Thoracic aorta (tissue), 2 donors: Measurements from ENCODE around the gene RNF141. TPM values are rescaled to one million over a fixed set of nuclear protein-coding genes. Genes with fewer than 3 reads are reported as not detected.

ENCODE experiments used
- ATAC-seq: fragments of 150-250 bp; one replicate; pipeline ENCODE4 v1.8.0; 2017; ENCODE audit warnings: low read depth; ENCODE audit not compliant: insufficient number of reproducible peaks, low FRiP score
- DNase-seq: peaks from one replicate; pipeline ENCODE4 v3.0.0-alpha.2; 2020; ENCODE audit warnings: low spot score
- H3K27ac ChIP-seq, 2 donors: fragments of 200-600 bp; sonication (generic); 1 replicate in 1 of 2; 2 replicates in 1 of 2; pipeline ENCODE4 v1.5.1; 2016; ENCODE audit warnings: mild to moderate bottlenecking in 2 of 2, moderate library complexity in 2 of 2
- H3K27me3 ChIP-seq: fragments of 200-600 bp; sonication (generic); replicated peaks from 2 replicates; pipeline ENCODE4 v1.6.0; 2016; ENCODE audit warnings: mild to moderate bottlenecking; ENCODE audit not compliant: insufficient read depth
- H3K36me3 ChIP-seq: fragments of 200-600 bp; sonication (generic); one replicate; pipeline ENCODE4 v1.5.1; 2016
- H3K4me1 ChIP-seq, 2 donors: fragments of 200-600 bp; sonication (generic); 1 replicate in 1 of 2; 2 replicates in 1 of 2; pipeline versions ENCODE4 v1.5.1 to v1.6.0; 2016; ENCODE audit warnings: low read depth in 2 of 2, mild to moderate bottlenecking in 1 of 2; ENCODE audit not compliant: control insufficient read depth in 1 of 2
- H3K4me3 ChIP-seq: fragments of 200-600 bp; sonication (generic); 2 replicates; pipeline ENCODE4 v1.5.1; 2016; ENCODE audit warnings: mild to moderate bottlenecking
- H3K9me3 ChIP-seq: fragments of 200-600 bp; sonication (generic); 2 replicates; pipeline ENCODE4 v1.5.1; 2016
- CTCF ChIP-seq: fragments of 200-600 bp; sonication (generic); IDR thresholded peaks from one replicate; pipeline ENCODE4 v1.5.1; 2019; ENCODE audit warnings: antibody characterized with exemption
- total RNA-seq, 2 donors: library from RNA; depleted of rRNA; stranded (reverse); fragments of >200 nt; gene quantifications; one replicate each; pipeline versions ENCODE4 v1.1.0 to v1.2.3, GENCODE V29; 2016

The RNF141 gene
- total RNA-seq, 2 donors from 2014 or later: 37.3 to 47.2 TPM

GRCh38 chr11:10498022-10498400 lies 43.0 kb downstream of the RNF141 start:
- DNase-seq: no peak

GRCh38 chr11:10497371-10498021 lies 43.5 kb downstream of the RNF141 start:
- no peaks in the 10 kb centered on the region for H3K4me1 ChIP-seq
- no peaks in the 10 kb centered on the region for H3K9me3 ChIP-seq
- DNase-seq: no peak
- peaks cover 3% of the 10 kb centered on the region for H3K36me3 ChIP-seq
- no peak overlapping the region for H3K27ac ChIP-seq
- TF ChIP-seq CTCF: no peak
- ATAC-seq: no peak
- H3K4me3 ChIP-seq: no peak overlapping the region
- no peaks in the 10 kb centered on the region for H3K27me3 ChIP-seq

More at GRCh38 chr11:10498022-10498400, 43.0 kb downstream of the RNF141 start:
- no peak overlapping the region for H3K27ac ChIP-seq
- no peaks in the 10 kb centered on the region for H3K9me3 ChIP-seq
- ATAC-seq: no peak
- H3K36me3 ChIP-seq: peaks cover 3% of the 10 kb centered on the region
- TF ChIP-seq CTCF: no peak
- H3K4me1 ChIP-seq: no peaks in the 10 kb centered on the region
- H3K4me3 ChIP-seq: no peak overlapping the region
- H3K27me3 ChIP-seq: no peaks in the 10 kb centered on the region

- H3K27ac ChIP-seq: no peak overlapping the region
- TF ChIP-seq CTCF: no peak
- DNase-seq (no peak), ATAC-seq (no peak)
- no peaks in the 10 kb centered on the region for H3K9me3 ChIP-seq
- H3K27me3 ChIP-seq: no peaks in the 10 kb centered on the region
- H3K4me1 ChIP-seq: peaks cover 0 to 1% of the 10 kb centered on the region in 2 donors
- H3K36me3 ChIP-seq: peaks cover 3% of the 10 kb centered on the region
- no peak overlapping the region for H3K4me3 ChIP-seq
Measured at GRCh38 chr11:10496296-10496936, 44.6 kb downstream of the RNF141 start.

- TF ChIP-seq CTCF: no peak
Measured at GRCh38 chr11:10495464-10495786, 45.6 kb downstream of the RNF141 start.

GRCh38 chr11:10494636-10495463 lies 46.1 kb downstream of the RNF141 start:
- peaks cover 6 to 17% of the 10 kb centered on the region in 2 donors for H3K4me1 ChIP-seq
- DNase-seq: no peak
- no peaks in the 10 kb centered on the region for H3K27me3 ChIP-seq
- ATAC-seq: no peak
- no peak for TF ChIP-seq CTCF
- no peak overlapping the region for H3K4me3 ChIP-seq
- H3K27ac ChIP-seq: no peak overlapping the region
- no peaks in the 10 kb centered on the region for H3K36me3 ChIP-seq
- no peaks in the 10 kb centered on the region for H3K9me3 ChIP-seq

More at GRCh38 chr11:10495464-10495786, 45.6 kb downstream of the RNF141 start:
- no peak for DNase-seq
- H3K36me3 ChIP-seq: no peaks in the 10 kb centered on the region
- H3K27ac ChIP-seq: no peak overlapping the region
- ATAC-seq: no peak
- H3K9me3 ChIP-seq: no peaks in the 10 kb centered on the region
- H3K27me3 ChIP-seq: no peaks in the 10 kb centered on the region
- H3K4me1 ChIP-seq: peaks cover 6 to 11% of the 10 kb centered on the region in 2 donors
- no peak overlapping the region for H3K4me3 ChIP-seq
